IPS DF 6.9 (cell line): ENCODE data around the gene GSK3A.

Experiments
- DNase-seq: peaks from one replicate; pipeline ENCODE4 v3.0.0-alpha.2; 2013; ENCODE audit warnings: low read depth, low spot score
- H3K27ac ChIP-seq: one replicate; pipeline ENCODE4 v1.5.1; 2013; ENCODE audit warnings: low read length, control low read depth
- H3K27me3 ChIP-seq: 2 replicates; pipeline ENCODE4 v1.6.1; 2013; ENCODE audit warnings: mild to moderate bottlenecking, low read length; ENCODE audit not compliant: control insufficient read depth, insufficient read depth
- H3K36me3 ChIP-seq: 2 replicates; pipeline ENCODE4 v1.6.1; 2013; ENCODE audit warnings: low read length; ENCODE audit not compliant: control insufficient read depth, insufficient read depth
- H3K4me1 ChIP-seq: 2 replicates; pipeline ENCODE4 v1.6.1; 2013; ENCODE audit warnings: low read length; ENCODE audit not compliant: control insufficient read depth, insufficient read depth
- H3K4me3 ChIP-seq: 2 replicates; pipeline ENCODE4 v1.5.1; 2013; ENCODE audit warnings: mild to moderate bottlenecking, low read length
- H3K9me3 ChIP-seq: 2 replicates; pipeline ENCODE4 v1.6.1; 2013; ENCODE audit warnings: low read length, inconsistent platforms; ENCODE audit not compliant: control insufficient read depth, insufficient read depth
- WGBS: extraction: QIAGEN DNeasy Blood & Tissue Kit; methylation state at CpG from one replicate; pipeline ENCODE4 v1.1.7; 2013; ENCODE audit warnings: mixed read lengths, missing lambda C conversion rate; ENCODE audit not compliant: insufficient read length, insufficient coverage; 5-methylcytosine and 5-hydroxymethylcytosine counted together

GSK3A gene

GRCh38 chr19:42224940-42225717, 17.3 kb downstream of the GSK3A start:
- H3K27ac ChIP-seq = no peak overlapping the region
- WGBS = 100% methylated on average over 1 of the region's 37 CpGs
- H3K9me3 ChIP-seq = no peaks in the 10 kb centered on the region
- peaks cover 30% of the 10 kb centered on the region for H3K36me3 ChIP-seq
- H3K4me1 ChIP-seq = no peaks in the 10 kb centered on the region
- DNase-seq = no peak
- H3K27me3 ChIP-seq = no peaks in the 10 kb centered on the region
- no peak overlapping the region for H3K4me3 ChIP-seq

- WGBS = no CpG with 5 or more reads among the region's 6 CpGs
- DNase-seq = no peak
- H3K4me1 ChIP-seq = 0 out of 2 replicates have a peak, but pooled peaks cover 4% of the 10 kb centered on the region
- peaks cover 17% of the 10 kb centered on the region for H3K36me3 ChIP-seq
- peak overlapping the region; percentile 73; the same call in 1 of the 2 replicates for H3K4me3 ChIP-seq
- no peaks in the 10 kb centered on the region for H3K9me3 ChIP-seq
- H3K27me3 ChIP-seq = no peaks in the 10 kb centered on the region
- H3K27ac ChIP-seq = no peak overlapping the region
Measured at GRCh38 chr19:42220751-42221097, 21.7 kb downstream of the GSK3A start.

GRCh38 chr19:42219812-42220750, 22.3 kb downstream of the GSK3A start, which contains the start of gene ZNF526:
Gene ZNF526, plus strand, starts transcription at chr19:42220312. Its CDS starts 4,092 bp downstream, at chr19:42224404.
- Histone ChIP-seq H3K9me3 (no peaks in the 10 kb centered on the region), H3K27ac (no peak within 1 kb of the TSS), H3K27me3 (no peaks in the 10 kb centered on the region), H3K4me1 (0 out of 2 replicates have a peak, but pooled peaks cover 4% of the 10 kb centered on the region), H3K4me3 (peak within 1 kb of the TSS; percentile 73), H3K36me3 (peaks cover 11% of the 10 kb centered on the region)
- DNase-seq = peak; percentile 98
- WGBS = no CpG with 5 or more reads among the region's 53 CpGs

GRCh38 chr19:42217520-42218437, 24.6 kb downstream of the GSK3A start, which contains the start of gene DEDD2:
Gene DEDD2, minus strand, starts transcription at chr19:42217677. Its CDS starts 670 bp downstream, at chr19:42217007.
- DNase-seq = peak; percentile 92
- no CpG with 5 or more reads among the region's 57 CpGs for WGBS
- peak within 1 kb of the TSS; percentile 81 for H3K4me3 ChIP-seq
- H3K4me1 ChIP-seq = 0 out of 2 replicates have a peak, but pooled peaks cover 4% of the 10 kb centered on the region
- peaks cover 3% of the 10 kb centered on the region; the same call in 1 of the 2 replicates for H3K36me3 ChIP-seq
- no peaks in the 10 kb centered on the region for H3K27me3 ChIP-seq
- H3K9me3 ChIP-seq = no peaks in the 10 kb centered on the region
- no peak within 1 kb of the TSS for H3K27ac ChIP-seq

GRCh38 chr19:42216653-42217519, 25.5 kb downstream of the GSK3A start:
- no peaks in the 10 kb centered on the region for H3K9me3 ChIP-seq
- no peak for DNase-seq
- H3K27ac ChIP-seq = no peak overlapping the region
- 0 out of 2 replicates have a peak, but pooled peaks cover 4% of the 10 kb centered on the region for H3K4me1 ChIP-seq
- H3K36me3 ChIP-seq = peaks cover 3% of the 10 kb centered on the region; the same call in 1 of the 2 replicates
- H3K27me3 ChIP-seq = no peaks in the 10 kb centered on the region
- H3K4me3 ChIP-seq = peak overlapping the region; percentile 81
- WGBS = no CpG with 5 or more reads among the region's 79 CpGs

- peaks cover 4% of the 10 kb centered on the region; the same call in 1 of the 2 replicates for H3K36me3 ChIP-seq
- no peaks in the 10 kb centered on the region for H3K9me3 ChIP-seq
- DNase-seq = no peak
- no peaks in the 10 kb centered on the region for H3K27me3 ChIP-seq
- 0 out of 2 replicates have a peak, but pooled peaks cover 4% of the 10 kb centered on the region for H3K4me1 ChIP-seq
- no peak overlapping the region for H3K27ac ChIP-seq
- H3K4me3 ChIP-seq = no peak overlapping the region
- no CpG with 5 or more reads among the region's 11 CpGs for WGBS
Measured at GRCh38 chr19:42214810-42215485, 27.5 kb downstream of the GSK3A start.

- Histone ChIP-seq H3K27ac (no peak overlapping the region), H3K4me3 (no peak overlapping the region), H3K36me3 (peaks cover 23% of the 10 kb centered on the region), H3K27me3 (no peaks in the 10 kb centered on the region), H3K4me1 (0 out of 2 replicates have a peak, but pooled peaks cover 1% of the 10 kb centered on the region), H3K9me3 (no peaks in the 10 kb centered on the region)
- no CpG with 5 or more reads among the region's 1 CpG for WGBS
- no peak for DNase-seq
Measured at GRCh38 chr19:42212886-42213285, 29.5 kb downstream of the GSK3A start.

- Histone ChIP-seq H3K27me3 (no peaks in the 10 kb centered on the region), H3K36me3 (peaks cover 25% of the 10 kb centered on the region), H3K9me3 (no peaks in the 10 kb centered on the region), H3K4me1 (no peaks in the 10 kb centered on the region; the same call in 1 of the 2 replicates), H3K27ac (no peak overlapping the region), H3K4me3 (no peak overlapping the region)
- DNase-seq = no peak
- WGBS = no CpG with 5 or more reads among the region's 11 CpGs
Measured at GRCh38 chr19:42208612-42209011, 33.8 kb downstream of the GSK3A start.
